CD8-positive, alpha-beta memory T cell (primary cell): Measurements from ENCODE around the gene ZRANB1. TPM values are rescaled to one million over a fixed set of nuclear protein-coding genes. Genes with fewer than 3 reads are reported as not detected.

ENCODE experiments used
- CTCF ChIA-PET: fragments of 350-600 bp; sonication (Branson Sonifier 250); formaldehyde crosslinking; loops from one replicate; lab custom pipeline; 2021; ENCODE audit warnings: antibody characterized with exemption; lab: Charles Lee
- POLR2A ChIA-PET: fragments of 350-600 bp; sonication (Branson Sonifier 250); formaldehyde crosslinking; loops from one replicate; lab custom pipeline; 2021; ENCODE audit warnings: antibody characterized with exemption; lab: Charles Lee
- DNase-seq, 5 donors: peaks; one replicate each; pipeline versions ENCODE4 v3.0.0 to v3.0.0-alpha.2; 2020 to 2022; ENCODE audit warnings: mixed read lengths in 1 of 5
- H3K27ac ChIP-seq: one replicate; pipeline ENCODE4 v1.7.0; 2013; ENCODE audit warnings: low read depth, mild to moderate bottlenecking, low read length, moderate library complexity
- H3K27me3 ChIP-seq: 2 replicates; pipeline ENCODE4 v1.7.0; 2013; ENCODE audit warnings: low read length, mild to moderate bottlenecking; ENCODE audit not compliant: insufficient read depth, poor library complexity, severe bottlenecking
- H3K36me3 ChIP-seq: 2 replicates; pipeline ENCODE4 v1.7.0; 2013; ENCODE audit warnings: mild to moderate bottlenecking, low read length, moderate library complexity; ENCODE audit not compliant: insufficient read depth
- H3K4me1 ChIP-seq: 2 replicates; pipeline ENCODE4 v1.7.0; 2013; ENCODE audit warnings: mild to moderate bottlenecking, low read length, moderate library complexity; ENCODE audit not compliant: insufficient read depth
- H3K4me3 ChIP-seq: 2 replicates; pipeline ENCODE4 v1.7.0; 2013; ENCODE audit warnings: mild to moderate bottlenecking, low read length
- H3K9me3 ChIP-seq: 2 replicates; pipeline ENCODE4 v1.7.0; 2013; ENCODE audit warnings: mild to moderate bottlenecking, low read length
- H3K27ac Mint-ChIP-seq, 8 donors: one replicate each; pipeline ENCODE4 v1.8.0; 2020 to 2021; ENCODE audit warnings: mixed read lengths in 8 of 8, mild to moderate bottlenecking in 6 of 8, inconsistent platforms in 3 of 8, moderate library complexity in 3 of 8
- H3K27me3 Mint-ChIP-seq, 2 donors: one replicate each; pipeline ENCODE4 v1.8.0; 2020 to 2021; ENCODE audit warnings: mixed read lengths in 2 of 2, mild to moderate bottlenecking in 1 of 2, moderate library complexity in 1 of 2
- H3K36me3 Mint-ChIP-seq, 3 donors: one replicate each; pipeline ENCODE4 v1.8.0; 2020 to 2021; ENCODE audit warnings: mixed read lengths in 3 of 3, inconsistent platforms in 1 of 3, mild to moderate bottlenecking in 1 of 3
- H3K4me1 Mint-ChIP-seq, 3 donors: one replicate each; pipeline ENCODE4 v1.8.0; 2020 to 2021; ENCODE audit warnings: mixed read lengths in 3 of 3, inconsistent platforms in 1 of 3, mild to moderate bottlenecking in 1 of 3
- H3K4me3 Mint-ChIP-seq, 7 donors: one replicate each; pipeline ENCODE4 v1.8.0; 2020 to 2021; ENCODE audit warnings: mixed read lengths in 7 of 7, mild to moderate bottlenecking in 6 of 7, moderate library complexity in 4 of 7, inconsistent platforms in 2 of 7
- H3K9me3 Mint-ChIP-seq, 5 donors: one replicate each; pipeline ENCODE4 v1.8.0; 2020 to 2022; ENCODE audit warnings: mixed read lengths in 5 of 5, mild to moderate bottlenecking in 3 of 5, moderate library complexity in 2 of 5, inconsistent platforms in 1 of 5
- polyA plus RNA-seq: library from polyadenylated mRNA; unstranded; fragments of 300-500 nt; fragmentation: Illumina TruSeq; gene quantifications from one replicate; pipeline ENCODE4 v1.2.3, GENCODE V29; 2021
- total RNA-seq, 2 experiments: library from RNA; stranded (reverse); gene quantifications; one replicate each; pipeline ENCODE4 v1.2.3, GENCODE V29; 2021

ZRANB1 gene
- total and polyA plus RNA-seq, 3 experiments from 2014 or later: 11.8 to 16.9 (median 16.7) TPM

DNA sequence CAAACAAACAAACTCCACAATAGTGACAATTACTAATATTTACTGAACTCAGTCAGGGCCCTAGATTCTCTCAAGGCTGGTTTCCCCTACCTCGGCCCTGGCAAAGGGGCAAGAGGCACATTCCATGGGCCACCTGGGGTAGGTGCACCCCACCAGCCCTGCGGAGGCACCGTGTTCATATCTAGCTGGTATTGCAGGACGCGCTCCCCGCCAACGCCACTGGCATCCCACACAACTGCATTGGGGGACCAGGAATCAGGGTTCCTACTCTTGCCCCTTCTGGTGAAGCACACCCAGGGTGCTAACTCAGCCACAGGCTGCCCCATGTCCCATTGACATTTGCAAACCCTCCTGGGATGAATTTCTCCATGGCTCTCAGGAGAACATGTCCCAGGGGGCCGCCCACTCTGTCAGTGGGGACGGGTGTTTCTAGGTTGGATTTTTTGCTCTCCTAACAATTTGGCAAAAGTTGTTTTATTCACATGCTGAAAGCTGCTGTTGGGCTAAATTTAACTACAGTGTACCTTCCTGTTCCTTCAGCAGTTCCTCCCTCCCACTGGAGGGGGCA is 76.7 kb downstream of the ZRANB1 start:
- Mint-ChIP-seq H3K9me3 (peaks cover 0 to 2% (median 0%) of the 10 kb centered on the region in 5 donors), H3K4me3 (no peak overlapping the region), H3K27ac (no peak overlapping the region), H3K4me1 (peaks cover 3 to 10% (median 10%) of the 10 kb centered on the region in 3 donors), H3K27me3 (peaks cover 12 to 16% of the 10 kb centered on the region in 2 donors), H3K36me3 (no peaks in the 10 kb centered on the region)
- Histone ChIP-seq H3K36me3 (no peaks in the 10 kb centered on the region), H3K4me3 (no peak overlapping the region), H3K4me1 (no peaks in the 10 kb centered on the region), H3K27me3 (no peaks in the 10 kb centered on the region), H3K9me3 (no peaks in the 10 kb centered on the region), H3K27ac (no peak overlapping the region)
- POLR2A ChIA-PET: no interaction called here
- CTCF ChIA-PET: no interaction called here
- no peak for DNase-seq

DNA sequence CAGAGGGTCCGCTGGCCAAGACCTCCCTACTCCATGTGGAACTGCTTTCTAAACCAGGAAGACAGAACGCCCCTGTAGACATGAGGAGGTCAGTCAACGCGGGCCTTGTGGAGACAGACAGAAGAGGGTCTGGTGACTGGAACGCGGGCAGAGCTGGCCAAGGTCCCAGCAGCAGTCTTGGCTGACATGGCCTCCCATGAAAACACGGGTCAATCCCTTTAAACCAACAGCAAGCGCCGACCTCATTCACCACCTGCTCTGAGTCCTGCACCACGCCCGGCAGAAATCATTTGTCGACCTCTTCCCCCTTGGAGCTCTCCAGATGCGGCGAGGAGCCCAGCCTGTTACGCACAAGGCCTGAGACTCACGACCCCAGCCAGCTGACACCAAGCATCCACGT is 78.5 kb downstream of the ZRANB1 start:
- no peaks in the 10 kb centered on the region for H3K36me3 Mint-ChIP-seq
- H3K27ac ChIP-seq: no peak overlapping the region
- ChIA-PET POLR2A (no interaction called here), CTCF (no interaction called here)
- H3K9me3 ChIP-seq: no peaks in the 10 kb centered on the region
- H3K36me3 ChIP-seq: no peaks in the 10 kb centered on the region
- peaks cover 0 to 2% (median 0%) of the 10 kb centered on the region in 5 donors for H3K9me3 Mint-ChIP-seq
- peaks cover 2% of the 10 kb centered on the region in 3 donors for H3K4me1 Mint-ChIP-seq
- H3K4me1 ChIP-seq: no peaks in the 10 kb centered on the region
- peaks cover 3 to 11% of the 10 kb centered on the region in 2 donors for H3K27me3 Mint-ChIP-seq
- no peak overlapping the region for H3K4me3 Mint-ChIP-seq
- no peak overlapping the region for H3K27ac Mint-ChIP-seq
- no peak overlapping the region for H3K4me3 ChIP-seq
- H3K27me3 ChIP-seq: no peaks in the 10 kb centered on the region
- no peak for DNase-seq

DNA sequence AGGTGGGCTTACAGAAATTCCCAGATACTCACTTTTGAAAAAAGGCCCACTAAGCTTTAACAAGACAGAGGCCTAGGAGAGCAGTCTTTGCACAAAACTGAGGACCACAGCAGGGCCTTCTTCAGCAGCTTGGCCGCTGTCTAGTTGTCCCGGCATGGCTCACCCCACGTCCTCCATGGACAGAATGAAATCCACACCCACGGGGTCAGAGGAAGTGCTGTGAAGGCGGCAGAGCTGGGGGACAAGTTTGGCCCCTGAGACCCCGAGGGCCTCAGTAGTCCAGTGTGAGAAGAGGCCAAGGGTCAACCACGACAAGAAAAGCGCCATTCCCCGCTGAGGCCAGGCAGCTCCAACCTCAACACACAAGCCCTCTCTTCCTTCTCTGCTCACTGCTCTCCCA is 78.9 kb downstream of the ZRANB1 start:
- CTCF ChIA-PET: no interaction called here

DNA sequence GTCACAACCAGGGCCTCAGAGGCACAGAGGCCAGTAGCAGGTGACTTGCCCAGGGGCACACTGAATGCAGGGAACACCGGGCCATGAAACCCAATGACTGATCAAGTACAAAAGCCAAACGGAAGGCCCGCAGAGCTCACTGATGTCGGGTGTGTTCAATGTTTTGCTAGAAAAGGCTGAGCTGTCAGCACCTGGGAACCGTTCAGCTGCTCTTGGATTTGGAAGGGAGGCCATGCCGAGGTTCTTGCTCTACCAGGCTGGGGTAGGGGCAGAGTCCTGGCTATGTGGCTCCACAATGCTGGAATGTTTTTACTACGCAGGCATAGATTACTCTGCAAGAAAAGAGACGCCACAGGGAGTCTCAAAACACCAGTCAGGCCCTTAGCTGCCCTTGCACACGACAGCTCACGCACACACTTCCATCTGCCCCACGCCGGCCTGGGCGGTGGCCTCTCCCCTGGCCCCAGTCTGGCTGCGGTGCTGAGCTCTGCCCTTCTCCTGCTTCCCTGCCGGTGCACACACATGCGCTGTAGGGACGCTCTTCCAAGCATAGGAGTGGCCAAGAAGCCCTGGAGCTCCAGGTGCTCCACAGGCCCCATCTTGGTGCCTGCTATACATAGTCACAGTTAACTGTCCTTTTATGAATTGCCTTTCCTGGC is 79.9 kb downstream of the ZRANB1 start:
- Histone ChIP-seq H3K36me3 (no peaks in the 10 kb centered on the region), H3K27ac (no peak overlapping the region), H3K9me3 (no peaks in the 10 kb centered on the region), H3K4me1 (no peaks in the 10 kb centered on the region), H3K4me3 (no peak overlapping the region), H3K27me3 (no peaks in the 10 kb centered on the region)
- peaks cover 3 to 6% of the 10 kb centered on the region in 2 donors for H3K27me3 Mint-ChIP-seq
- H3K9me3 Mint-ChIP-seq: peaks cover 0 to 2% (median 0%) of the 10 kb centered on the region in 5 donors
- no peaks in the 10 kb centered on the region for H3K36me3 Mint-ChIP-seq
- H3K27ac Mint-ChIP-seq: no peak overlapping the region
- no peak for DNase-seq
- CTCF ChIA-PET: no interaction called here
- POLR2A ChIA-PET: no interaction called here
- H3K4me3 Mint-ChIP-seq: no peak overlapping the region
- H3K4me1 Mint-ChIP-seq: no peaks in the 10 kb centered on the region

More for the DNA sequence above, 78.9 kb downstream of the ZRANB1 start:
- Mint-ChIP-seq H3K4me3 (no peak overlapping the region), H3K36me3 (no peaks in the 10 kb centered on the region), H3K27ac (no peak overlapping the region), H3K9me3 (peaks cover 0 to 2% (median 0%) of the 10 kb centered on the region in 5 donors), H3K27me3 (peaks cover 3 to 9% of the 10 kb centered on the region in 2 donors), H3K4me1 (no peaks in the 10 kb centered on the region)
- Histone ChIP-seq H3K27me3 (no peaks in the 10 kb centered on the region), H3K36me3 (no peaks in the 10 kb centered on the region), H3K9me3 (no peaks in the 10 kb centered on the region), H3K4me3 (no peak overlapping the region), H3K27ac (no peak overlapping the region), H3K4me1 (no peaks in the 10 kb centered on the region)
- POLR2A ChIA-PET: no interaction called here
- DNase-seq: no peak

DNA sequence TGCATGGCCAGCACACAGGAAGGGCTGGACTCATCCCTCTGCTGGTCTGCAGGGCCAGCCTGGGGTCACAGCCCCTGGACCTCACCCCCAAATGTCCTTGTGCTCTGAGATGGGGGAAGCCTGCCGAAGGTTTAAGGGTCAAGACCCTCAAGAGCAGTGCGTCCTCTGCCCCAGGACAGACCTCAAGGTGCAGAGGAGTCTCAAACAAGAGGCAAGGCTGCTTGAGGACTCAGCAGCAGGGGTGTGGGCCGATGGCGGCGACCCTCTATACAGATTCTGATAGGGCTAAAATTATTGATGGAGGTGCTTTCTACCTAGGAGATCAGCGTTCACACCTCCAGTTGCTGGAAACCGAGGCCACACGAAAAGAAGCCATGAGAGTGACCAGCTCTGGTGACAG is 80.7 kb downstream of the ZRANB1 start:
- H3K4me1 Mint-ChIP-seq: no peaks in the 10 kb centered on the region
- no peaks in the 10 kb centered on the region for H3K9me3 ChIP-seq
- H3K9me3 Mint-ChIP-seq: peaks cover 0 to 2% (median 0%) of the 10 kb centered on the region in 5 donors
- H3K27ac ChIP-seq: no peak overlapping the region
- POLR2A ChIA-PET: no interaction called here
- peaks cover 3 to 6% of the 10 kb centered on the region in 2 donors for H3K27me3 Mint-ChIP-seq
- no peaks in the 10 kb centered on the region for H3K36me3 Mint-ChIP-seq
- no peak overlapping the region for H3K27ac Mint-ChIP-seq
- H3K4me1 ChIP-seq: no peaks in the 10 kb centered on the region
- no peak overlapping the region for H3K4me3 ChIP-seq
- H3K4me3 Mint-ChIP-seq: no peak overlapping the region
- no peaks in the 10 kb centered on the region for H3K27me3 ChIP-seq
- no peak for DNase-seq
- CTCF ChIA-PET: no interaction called here
- no peaks in the 10 kb centered on the region for H3K36me3 ChIP-seq

DNA sequence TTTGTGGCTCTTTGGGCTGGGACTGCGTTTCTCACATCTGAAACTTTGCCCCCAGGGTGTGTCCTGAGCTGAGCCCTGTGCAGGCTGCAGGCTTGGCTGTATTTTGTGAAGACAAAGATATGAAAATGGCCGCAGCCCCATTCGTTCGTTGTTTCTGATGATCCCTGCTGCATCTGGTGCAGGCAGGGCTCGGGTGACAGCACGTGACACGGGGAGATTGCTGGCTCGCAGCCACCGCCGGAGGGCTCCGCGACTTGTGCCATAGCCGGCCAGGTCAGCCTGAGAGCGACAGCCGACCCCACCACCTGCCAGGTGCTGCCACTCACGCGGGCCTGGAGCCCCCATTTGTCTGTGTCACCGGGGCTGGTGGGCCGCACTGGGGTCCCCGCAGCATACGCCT is 81.3 kb downstream of the ZRANB1 start:
- no peaks in the 10 kb centered on the region for H3K9me3 ChIP-seq
- Mint-ChIP-seq H3K9me3 (peaks cover 0 to 2% (median 0%) of the 10 kb centered on the region in 5 donors), H3K27me3 (peaks cover 3 to 6% of the 10 kb centered on the region in 2 donors), H3K4me1 (no peaks in the 10 kb centered on the region), H3K36me3 (no peaks in the 10 kb centered on the region), H3K4me3 (no peak overlapping the region), H3K27ac (no peak overlapping the region)
- H3K4me3 ChIP-seq: no peak overlapping the region
- H3K27ac ChIP-seq: no peak overlapping the region
- H3K4me1 ChIP-seq: no peaks in the 10 kb centered on the region
- CTCF ChIA-PET: no interaction called here
- no peaks in the 10 kb centered on the region for H3K36me3 ChIP-seq
- DNase-seq: no peak
- POLR2A ChIA-PET: no interaction called here
- H3K27me3 ChIP-seq: no peaks in the 10 kb centered on the region

DNA sequence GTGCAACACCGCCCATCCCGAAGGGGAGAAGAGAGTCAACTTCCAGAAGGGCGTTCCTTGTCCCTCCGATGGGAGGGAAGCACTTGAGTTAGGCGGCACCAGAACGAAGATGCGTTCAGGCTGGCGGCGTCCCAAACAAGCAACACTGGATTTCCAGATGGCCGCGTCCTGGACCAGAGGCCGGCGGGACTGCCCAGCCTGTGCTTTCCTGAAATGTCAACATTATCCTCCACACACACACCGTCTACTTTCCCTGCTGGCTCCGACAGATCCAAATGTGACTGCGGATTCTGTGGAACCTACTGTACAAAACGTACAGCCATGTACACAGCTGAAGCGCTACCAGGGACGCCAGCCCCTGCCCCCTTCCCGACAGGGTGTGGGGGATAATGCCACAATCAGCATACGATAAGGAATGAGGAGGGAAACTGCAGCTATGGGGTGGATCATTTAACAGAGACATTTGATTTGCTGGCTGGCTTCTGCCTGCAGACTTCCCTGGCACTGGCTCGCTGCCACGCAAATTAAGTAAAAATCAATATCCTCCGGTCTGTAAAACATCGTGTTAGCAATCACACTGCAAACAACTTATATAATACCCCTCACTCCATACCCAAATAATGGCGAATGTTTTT is 82.1 kb downstream of the ZRANB1 start:
- CTCF ChIA-PET: no interaction called here
- no peaks in the 10 kb centered on the region for H3K36me3 ChIP-seq

DNA sequence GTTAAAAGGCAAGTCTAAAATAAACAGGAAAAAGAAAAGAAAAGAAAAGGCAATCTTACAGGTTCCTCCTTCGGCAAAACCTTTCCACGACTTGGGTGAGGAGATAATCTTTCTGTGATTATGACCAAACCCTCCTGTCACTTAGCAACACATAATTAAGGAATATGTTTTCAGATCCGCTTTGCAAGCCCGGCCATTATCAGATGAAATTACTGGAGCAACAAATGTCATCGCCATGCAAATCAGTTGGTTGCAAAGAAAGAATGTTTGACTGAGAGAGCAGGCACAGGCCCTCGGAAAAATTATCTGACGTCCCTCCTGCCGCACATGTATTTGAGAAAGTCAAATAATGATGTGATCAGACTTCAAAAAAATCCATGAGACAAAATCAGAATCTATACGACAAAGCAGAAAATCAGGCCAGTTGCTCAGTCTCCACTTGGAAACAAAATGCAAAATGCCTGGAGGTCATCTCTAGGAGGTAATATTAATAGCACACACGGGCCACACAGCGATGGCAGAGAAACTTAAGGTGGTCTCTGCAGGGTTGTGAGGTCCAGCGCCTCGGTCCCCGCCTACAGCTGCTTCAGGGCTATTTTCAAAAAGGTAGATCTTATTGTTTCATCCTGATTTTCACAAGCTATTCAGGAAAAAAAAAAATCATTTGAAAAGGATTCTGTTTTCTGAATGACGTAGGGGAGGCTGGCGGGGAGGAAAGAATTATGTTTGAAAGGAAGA is 82.7 kb downstream of the ZRANB1 start:
- Mint-ChIP-seq H3K27ac (no peak overlapping the region), H3K4me3 (peak overlapping the region in 1 of 7 donors; percentile 34), H3K9me3 (no peaks in the 10 kb centered on the region), H3K36me3 (no peaks in the 10 kb centered on the region), H3K27me3 (peaks cover 1 to 3% of the 10 kb centered on the region in 2 donors), H3K4me1 (no peaks in the 10 kb centered on the region)
- ChIA-PET POLR2A (no interaction called here), CTCF (no interaction called here)
- Histone ChIP-seq H3K4me3 (no peak overlapping the region), H3K27me3 (no peaks in the 10 kb centered on the region), H3K4me1 (no peaks in the 10 kb centered on the region), H3K9me3 (no peaks in the 10 kb centered on the region), H3K27ac (no peak overlapping the region), H3K36me3 (no peaks in the 10 kb centered on the region)
- DNase-seq: no peak

More for the DNA sequence above, 82.1 kb downstream of the ZRANB1 start:
- Histone ChIP-seq H3K4me1 (no peaks in the 10 kb centered on the region), H3K27ac (no peak overlapping the region), H3K9me3 (no peaks in the 10 kb centered on the region), H3K27me3 (no peaks in the 10 kb centered on the region), H3K4me3 (no peak overlapping the region)
- H3K27me3 Mint-ChIP-seq: peaks cover 6% of the 10 kb centered on the region in 2 donors
- H3K36me3 Mint-ChIP-seq: no peaks in the 10 kb centered on the region
- no peak overlapping the region for H3K4me3 Mint-ChIP-seq
- H3K9me3 Mint-ChIP-seq: peaks cover 0 to 2% (median 0%) of the 10 kb centered on the region in 5 donors
- no peak overlapping the region for H3K27ac Mint-ChIP-seq
- POLR2A ChIA-PET: no interaction called here
- DNase-seq: no peak
- no peaks in the 10 kb centered on the region for H3K4me1 Mint-ChIP-seq
